ENCODE results near the gene RELL1. TPM values are rescaled to one million over a fixed set of nuclear protein-coding genes. Genes with fewer than 3 reads are reported as not detected.
"Not testable (repeated sequence)": the region's sequence is repeated elsewhere in the genome, so short reads cannot be mapped to it uniquely, and the experiment has no call there.

The RELL1 gene
- polyA plus RNA-seq, 12 donors: 12.4 to 17.8 (median 14.8) TPM; not detected in 1

DNA sequence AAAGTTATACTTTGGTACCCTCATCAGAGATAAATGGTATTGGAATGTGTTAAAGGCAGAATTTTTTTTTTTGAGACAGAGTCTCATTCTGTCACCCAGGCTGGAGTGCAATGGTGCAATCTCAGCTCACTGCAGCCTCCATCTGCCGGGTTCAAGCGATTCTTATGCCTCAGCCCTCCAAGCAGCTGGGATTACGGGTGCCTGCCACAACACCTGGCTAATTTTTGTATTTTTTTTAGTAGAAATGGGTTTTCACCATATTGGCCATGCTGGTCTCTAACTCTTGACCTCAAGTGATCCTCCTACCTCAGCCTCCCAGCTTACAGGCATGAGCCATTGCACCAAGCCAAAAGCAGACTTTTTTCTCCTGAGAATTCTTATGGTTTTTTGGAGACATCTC lies 11.4 kb upstream of the RELL1 start:
- no peak for DNase-seq

DNA sequence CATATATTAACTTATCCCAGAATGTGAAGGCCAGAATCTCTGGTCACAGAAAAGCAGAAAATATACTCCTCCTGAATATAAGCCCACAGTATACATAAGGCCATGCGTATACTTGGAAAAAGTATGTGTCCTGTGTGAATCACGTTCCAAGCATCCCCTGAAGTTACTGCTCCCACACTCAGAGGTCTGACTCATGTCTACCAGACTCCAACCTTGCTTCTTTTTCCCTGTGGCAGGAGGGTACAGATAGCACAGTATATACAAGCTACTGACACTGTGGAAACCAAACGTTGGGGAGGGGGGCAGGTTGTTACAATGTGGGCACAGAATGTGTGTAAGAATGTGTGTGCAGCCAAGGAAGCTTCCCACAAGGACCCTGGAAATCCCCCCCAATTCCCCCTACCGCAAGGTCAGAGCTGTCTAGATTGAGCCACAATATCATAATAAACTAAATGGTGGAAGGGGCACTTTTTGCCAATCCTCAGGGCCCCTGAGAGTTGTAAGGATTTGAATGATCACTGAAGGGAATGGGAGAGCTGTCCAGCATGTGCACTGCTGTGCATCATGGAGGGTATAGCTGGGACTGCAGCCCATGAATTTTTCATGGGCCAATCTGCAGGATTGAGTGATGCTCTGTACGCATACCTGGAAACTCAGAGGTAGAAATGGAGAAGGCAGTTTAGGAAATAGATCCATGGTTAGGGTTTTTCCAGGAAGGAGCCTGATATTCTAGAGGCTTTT lies 7.4 kb upstream of the RELL1 start:
- no peak for DNase-seq

DNA sequence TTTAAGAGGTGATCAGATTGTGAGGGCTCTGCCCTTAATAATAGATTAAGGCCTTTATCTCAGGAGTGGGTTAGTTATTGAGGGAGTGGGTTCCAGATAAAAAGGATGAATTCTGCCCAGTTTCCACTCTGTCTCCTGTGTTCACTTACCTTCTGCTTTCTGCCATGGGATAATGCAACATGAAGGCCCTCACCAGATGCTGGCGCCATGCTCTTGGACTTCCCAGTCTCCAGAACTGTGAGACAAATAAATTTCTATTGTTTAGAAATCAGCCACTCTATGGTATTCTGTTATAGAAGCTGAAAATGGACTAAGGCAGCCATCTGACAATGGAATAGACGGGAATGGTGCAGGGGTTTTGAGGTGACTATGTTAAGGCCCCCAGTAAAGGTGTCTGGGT lies 6.9 kb upstream of the RELL1 start:
- no peak for DNase-seq

DNA sequence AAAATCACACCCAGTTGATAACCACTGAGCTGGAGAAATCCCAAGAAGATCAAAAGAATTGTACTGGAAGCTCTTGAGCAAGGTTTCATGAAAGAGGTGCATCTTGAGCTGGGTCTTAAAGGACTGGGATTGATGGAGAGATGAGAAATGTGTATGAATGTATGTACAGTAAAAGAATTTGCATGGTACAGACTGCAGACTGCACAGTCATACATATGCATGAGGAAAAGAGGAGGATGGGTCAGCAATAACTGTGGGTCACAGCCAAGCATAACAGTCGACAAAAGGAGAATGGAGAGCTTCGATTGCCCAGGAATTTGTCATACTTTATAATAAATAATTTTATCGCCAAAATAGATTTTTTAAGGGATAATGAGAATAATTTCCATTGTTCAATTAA lies 4.8 kb upstream of the RELL1 start:
- no peak for DNase-seq

DNA sequence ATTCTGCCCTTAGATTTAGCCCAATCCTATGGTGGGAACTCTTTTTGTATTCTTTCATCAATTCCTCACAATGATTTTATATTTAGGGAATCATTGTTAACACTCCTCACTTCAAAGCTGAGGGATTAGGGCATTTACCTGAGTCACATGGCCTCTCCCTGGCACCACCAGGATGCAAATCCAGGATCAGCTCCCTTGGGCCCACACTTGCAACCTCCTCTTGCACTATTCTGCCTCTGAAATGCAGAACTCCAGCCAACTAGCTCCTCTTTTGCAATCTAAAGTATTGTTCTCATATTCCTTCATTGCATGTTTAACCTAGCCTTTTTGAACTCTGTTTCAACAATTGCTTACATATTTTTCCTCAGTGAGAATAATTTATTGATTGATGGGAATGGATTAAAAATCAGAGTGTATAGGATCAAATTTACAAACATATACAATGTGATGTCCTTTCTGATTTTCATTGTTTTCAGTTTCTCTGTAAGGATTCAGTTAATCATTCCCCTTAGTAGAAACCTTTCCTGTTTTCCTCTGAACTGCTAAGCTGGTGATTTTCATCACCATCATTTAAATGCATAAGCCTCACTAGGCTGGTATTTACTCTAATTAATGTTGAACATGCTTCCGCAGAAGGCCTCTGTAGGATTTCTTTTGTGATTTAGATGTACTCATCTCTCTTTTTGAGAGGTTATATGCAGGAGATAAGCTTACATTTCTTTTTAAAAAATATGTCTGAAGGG lies 3.3 kb upstream of the RELL1 start:
- no peak for DNase-seq

DNA sequence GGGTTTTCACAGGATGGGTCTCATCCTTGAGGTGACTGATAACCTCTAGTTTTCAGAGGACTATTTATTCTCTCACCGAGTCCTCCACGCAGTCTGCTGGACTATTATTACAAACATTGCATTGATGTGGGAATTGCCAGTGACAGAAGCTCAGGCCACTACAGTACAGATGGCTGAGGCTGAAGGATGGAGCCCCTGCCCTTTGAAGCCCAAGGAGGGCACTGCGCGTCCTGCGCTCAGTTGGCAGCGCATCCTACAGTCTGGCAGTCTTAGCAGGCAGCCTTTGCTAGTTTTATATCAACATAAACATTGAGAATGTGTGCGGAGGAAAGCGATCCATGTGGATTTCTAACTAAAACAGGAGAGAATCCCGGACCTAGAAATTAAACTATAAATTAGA lies 1.5 kb upstream of the RELL1 start:
- DNase-seq: no peak

DNA sequence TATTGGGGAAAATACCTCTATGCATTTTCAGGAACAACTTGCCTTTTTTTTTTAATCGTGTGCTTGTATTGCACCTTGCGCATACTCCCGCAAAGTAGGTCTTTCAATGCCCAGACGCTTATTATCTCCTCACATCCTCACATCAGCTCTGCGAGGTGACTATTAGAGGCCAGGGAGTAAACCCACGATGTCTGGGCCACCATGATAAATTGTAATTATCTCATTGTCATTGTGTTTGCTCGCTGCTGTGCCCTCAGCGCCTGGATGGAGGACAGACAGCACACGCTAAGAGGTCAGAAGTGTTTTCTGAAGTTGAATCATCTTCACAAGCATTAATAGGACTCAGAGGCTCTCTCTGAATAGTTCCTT lies 1.0 kb upstream of the RELL1 start:
- DNase-seq: no peak

DNA sequence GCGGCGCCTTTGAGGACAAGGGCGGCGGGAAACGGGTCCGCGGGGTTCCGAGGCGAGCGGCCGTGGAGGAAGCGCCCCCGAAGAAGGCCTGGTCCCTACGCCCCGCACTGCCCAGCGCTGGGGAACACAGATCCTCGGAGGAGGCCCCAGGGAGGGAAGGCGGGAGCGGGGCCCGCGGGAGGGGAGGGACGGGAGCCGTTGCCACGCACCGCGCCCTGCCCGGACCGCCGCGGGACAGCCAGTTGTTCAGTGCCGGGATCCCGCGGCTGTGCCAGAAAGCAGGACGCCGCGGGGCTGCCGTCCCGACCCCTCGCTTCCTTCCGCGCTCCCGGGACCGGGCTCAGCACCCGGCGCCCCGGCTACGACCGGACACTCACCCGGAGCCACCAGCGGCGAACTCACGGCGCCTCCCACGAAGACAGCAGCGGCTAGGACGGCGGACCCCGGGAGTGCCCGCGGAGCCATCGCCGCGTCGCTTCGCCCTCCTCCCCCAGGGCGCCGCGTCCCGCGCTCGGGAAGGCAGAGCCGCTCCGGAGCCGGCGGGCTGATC lies 278 bp downstream of the RELL1 start:
- DNase-seq: peak; percentile 51

DNA sequence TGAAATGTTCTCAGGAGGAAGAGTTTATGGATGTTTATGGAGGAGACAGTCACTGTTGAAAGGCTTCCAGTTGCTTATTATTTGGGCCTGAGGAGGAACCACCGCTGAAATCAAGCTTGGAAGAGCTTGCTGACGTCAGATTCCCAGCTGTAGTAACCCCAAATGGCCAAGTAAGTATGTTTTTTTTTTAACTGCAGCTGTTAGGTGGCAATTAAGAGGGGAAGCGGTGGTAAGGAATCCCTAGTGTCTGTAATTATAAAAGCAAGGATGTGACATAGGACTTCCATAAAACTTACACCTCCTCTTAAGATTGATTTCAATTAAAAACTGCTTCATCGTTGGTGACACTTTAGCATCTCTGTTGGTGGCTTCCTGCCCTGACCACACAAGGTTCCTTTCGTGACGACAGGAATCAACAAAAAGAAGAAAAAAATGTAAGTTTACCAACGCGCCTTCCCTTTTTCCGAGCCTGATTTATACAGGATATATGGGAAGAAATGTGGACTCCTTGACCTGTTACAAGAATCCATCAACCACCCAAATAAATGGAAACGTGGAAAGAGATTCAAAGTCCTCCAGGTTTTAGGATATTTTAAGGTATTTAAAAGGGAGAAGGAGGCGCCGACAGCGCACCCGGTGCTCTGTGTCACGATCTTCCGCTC lies 884 bp downstream of the RELL1 start:
- DNase-seq: peak; percentile 76

DNA sequence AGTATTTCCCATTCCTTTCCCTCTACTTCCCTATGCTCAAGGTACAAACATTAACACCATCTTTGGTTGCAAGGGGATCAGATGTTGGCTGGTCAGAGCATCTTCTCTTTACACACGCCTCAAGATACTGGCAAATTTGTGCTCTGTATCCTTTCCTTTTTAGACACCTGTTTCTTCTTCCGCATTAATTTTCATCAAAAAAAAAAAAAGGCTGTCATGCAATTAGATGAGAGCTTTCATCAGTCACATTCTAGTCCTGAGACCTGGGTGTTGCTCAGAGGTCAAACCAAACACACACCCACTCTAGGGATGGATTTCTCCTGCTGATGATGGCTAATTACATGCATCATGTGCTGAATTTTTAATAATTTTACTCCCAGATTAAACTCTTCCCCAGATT lies 2.0 kb downstream of the RELL1 start:
- no peak for DNase-seq

DNA sequence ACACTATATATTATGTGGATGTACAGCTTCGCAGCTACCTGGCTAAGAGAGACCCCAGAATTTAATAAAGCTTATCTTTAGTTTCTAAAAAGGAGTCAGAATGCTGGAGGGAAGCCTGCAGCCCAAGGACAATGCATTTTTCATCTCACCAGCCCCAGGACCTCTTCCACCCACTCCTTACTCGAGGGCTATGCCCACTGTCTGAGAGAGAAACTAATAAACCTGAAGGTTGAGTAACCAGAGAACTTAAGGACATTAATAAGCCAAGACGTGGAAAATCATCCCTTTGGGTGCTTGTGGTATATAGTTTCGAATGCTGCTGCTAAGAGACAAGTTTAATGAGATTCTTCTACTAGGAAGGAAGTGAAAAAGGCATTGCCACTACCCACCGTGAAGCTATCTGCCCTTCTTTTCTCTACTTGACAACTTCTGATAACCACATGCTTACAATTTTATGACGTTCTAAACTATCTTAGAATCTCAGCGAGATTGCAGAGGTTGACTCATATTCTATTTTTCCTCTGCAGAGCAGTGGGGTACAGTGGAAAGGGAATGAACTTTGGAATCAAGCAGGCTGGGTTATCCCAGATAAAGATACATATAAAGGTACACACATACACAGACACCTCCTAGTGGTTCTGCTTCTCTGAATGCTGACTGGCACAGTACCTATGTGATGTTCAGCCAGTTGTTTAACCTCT lies 3.3 kb downstream of the RELL1 start:
- no peak for DNase-seq

DNA sequence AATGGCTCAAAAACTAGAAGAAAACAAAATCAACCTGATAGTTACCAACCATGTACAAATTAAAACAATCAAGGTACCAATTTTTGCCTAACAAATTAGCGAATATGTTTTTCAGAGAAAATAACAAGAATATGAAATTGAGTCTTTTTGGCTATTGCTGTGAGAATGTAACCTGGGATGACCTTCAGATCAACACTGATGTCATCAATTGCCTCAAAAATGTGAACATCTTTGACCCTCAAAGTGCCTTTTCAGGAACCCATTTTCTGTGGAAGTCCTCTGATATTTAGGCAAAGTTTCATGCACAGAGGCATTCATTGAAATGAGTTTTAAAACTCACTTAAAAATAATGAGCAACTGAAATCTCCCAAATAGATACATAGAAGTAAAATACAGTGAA lies 6.1 kb downstream of the RELL1 start:
- no peak for DNase-seq

DNA sequence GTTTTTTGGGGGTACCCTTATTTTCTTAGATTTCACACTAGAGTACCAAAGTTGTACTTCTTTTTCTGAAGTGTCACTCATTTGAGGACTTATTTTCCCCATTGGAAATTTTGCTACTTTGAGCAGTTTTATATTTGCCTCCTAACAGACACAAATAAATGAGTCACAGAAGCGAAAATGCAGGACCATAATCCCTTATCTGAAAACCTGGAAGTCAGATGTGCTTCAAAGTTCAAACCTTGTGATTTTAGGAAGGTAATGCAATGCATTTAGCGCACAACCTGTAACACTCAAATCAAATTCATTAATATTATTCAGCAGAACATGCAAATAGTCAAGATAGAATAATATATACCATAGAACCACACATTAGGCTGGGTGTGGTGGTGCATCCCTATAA lies 6.9 kb downstream of the RELL1 start:
- no peak for DNase-seq

DNA sequence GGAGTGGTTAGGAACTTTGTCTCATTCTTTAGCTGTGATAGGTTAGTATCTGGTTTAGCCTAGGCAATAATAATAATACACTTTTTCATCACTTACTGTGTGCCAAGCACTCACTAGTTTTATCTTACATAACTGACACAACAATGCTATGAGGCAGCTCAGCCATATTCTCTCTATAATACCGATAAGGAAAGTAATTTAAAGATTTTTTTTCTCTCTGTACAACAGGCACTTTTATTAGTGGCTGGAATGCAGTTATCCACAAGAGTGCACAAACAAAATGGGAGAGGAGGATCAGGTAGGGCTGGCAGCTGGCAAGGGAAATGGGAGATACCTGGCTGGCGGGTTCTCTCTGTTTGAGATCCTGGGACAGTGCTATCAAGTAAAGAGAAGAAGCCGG lies 7.6 kb downstream of the RELL1 start:
- DNase-seq: no peak

DNA sequence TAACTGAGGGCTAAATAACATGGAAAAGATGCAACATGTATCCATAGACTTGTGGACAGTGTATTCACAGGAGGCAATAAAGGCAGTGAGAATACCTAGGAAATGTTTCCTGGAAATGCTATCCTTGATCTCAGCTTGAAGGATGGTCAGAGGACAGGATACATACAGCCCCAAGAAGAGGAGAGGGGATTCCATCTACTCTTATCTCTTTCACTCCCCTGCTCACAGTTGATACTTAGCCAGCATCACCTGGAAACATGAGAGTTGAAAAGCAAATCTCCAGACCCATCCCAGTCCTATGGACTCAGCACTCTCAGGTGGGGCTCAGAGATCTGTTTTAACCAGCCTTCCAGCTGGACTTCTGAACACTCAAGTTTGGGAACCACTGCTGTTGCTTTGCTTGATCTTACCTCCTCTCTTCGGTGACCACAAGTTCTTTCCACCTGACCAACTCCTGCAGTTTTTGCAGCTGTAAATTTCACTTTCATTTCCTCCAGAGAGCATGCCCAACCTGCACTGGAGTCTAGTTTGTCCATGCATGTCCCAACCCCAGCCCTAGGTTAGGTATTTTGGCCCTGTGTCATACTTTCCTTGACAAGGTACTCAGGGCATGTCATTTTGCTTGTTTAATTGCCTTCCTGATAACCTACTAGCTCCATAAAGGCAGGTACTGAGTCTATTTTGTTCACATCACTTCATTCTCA lies 10.4 kb downstream of the RELL1 start:
- no peak for DNase-seq

DNA sequence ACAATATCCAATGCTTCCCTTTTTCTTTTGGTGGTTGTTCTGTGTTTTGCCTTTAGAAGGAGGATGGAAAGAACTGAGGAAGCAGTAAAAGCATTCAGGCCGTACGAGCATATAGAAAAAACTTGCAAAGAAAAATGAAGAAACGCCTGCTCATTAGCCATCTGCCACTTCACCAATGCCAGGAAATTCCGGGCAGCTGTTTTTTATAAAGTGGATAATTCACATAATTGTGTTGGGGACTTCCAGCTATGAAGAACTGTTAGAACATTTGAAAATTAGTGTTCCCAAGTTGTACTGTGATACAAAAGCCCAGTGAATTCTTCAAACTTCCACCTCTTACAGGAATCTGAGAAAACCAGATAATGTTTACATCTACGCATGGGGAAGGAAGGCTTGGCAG lies 11.7 kb downstream of the RELL1 start:
- DNase-seq: no peak

DNA sequence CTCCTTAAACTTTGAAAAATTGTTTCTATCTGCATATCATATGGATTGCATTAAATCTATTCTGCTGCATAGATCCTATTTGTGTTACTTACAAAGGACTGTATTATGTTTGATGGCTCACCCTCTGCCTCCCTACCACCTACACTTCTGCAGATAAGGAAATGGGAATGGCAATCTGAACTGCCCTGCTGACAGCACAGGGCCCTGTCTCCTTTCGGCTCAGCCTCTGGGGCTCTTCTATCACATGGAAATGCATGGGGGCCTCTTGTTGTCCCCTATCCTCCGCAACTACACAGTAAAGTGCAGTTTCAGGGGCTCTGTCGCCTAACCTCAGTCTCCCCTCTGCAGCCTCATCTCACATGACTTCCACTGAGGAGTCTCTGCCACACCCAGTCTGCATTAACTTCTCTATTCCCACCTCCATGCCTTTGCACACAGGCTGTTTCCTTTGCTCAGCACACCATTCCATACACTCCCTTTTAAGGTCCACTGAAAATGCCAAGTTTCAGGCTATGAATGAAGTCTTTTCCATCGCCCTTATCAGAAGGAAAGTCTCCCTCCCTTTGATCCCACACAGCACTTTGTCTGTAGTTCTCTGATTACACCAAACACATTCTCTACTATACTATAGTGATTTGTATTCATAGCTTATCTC lies 12.5 kb downstream of the RELL1 start:
- no peak for DNase-seq

DNA sequence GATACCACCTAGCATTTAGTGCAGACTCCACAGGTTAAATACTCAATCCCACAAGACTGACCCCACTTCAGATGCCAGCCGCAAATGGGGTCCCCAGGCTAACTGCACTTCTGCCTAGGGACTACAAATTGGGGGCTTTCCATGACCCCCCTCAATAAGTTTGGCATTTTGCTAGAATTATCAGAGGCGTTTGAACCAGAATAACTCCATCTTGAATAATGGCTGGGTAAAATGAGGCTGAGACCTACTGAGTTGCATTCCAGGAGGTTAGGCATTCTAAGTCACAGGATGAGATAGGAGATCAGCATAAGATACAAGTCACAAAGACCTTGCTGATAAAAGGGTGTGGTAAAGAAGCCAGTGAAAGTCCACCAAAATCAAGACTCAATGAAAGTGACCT lies 15.1 kb downstream of the RELL1 start:
- DNase-seq: no peak

DNA sequence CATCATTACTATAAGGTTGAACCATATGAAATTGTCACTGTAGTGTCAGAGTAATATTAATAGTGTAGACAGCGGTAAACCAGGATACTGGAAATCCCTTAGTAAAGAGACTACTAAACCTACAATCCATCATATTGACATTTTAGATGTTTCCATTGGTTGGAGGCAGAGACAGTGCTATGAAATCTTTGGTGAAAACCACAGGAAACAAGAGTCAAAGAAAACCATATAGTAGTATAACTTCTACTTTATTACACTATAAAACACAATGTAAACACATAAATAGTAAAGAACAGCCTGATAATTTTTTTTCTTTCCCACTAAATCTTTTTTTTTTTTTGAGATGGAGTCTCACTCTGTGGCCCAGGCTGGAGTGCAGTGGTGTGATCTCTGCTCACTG lies 15.9 kb downstream of the RELL1 start:
- no peak for DNase-seq

DNA sequence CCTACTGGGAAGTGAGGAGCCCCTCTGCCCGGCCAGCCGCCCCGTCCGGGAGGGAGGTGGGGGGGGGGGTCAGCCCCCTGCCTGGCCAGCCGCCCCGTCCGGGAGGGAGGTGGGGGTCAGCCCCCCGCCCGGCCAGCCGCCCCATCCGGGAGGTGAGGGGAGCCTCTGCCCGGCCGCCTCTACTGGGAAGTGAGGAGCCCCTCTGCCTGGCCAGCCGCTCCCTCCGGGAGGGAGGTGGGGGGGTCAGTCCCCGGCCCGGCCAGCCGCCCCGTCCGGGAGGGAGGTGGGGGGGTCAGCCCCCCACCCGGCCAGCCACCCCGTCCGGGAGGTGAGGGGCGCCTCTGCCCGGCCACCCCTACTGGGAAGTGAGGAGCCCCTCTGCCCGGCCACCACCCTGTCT lies 17.1 kb downstream of the RELL1 start:
- DNase-seq: not testable (repeated sequence)
